Neural cell (in vitro differentiated cells): ENCODE results near the gene IMPG1.

ENCODE experiments used
- EP300 ChIP-seq: fragments of 450-650 bp; conservative IDR thresholded peaks from 2 replicates; pipeline ENCODE4 v1.6.1; 2014; ENCODE audit warnings: antibody characterized with exemption, mild to moderate bottlenecking, moderate library complexity; ENCODE audit not compliant: poor library complexity, severe bottlenecking
- TF ChIP-seq, protein P1 (sequence below): fragments of 450-650 bp; IDR thresholded peaks from 2 replicates; pipeline ENCODE4 v1.5.1; 2014; ENCODE audit warnings: antibody characterized with exemption, mild to moderate bottlenecking, moderate library complexity; ENCODE audit not compliant: poor library complexity, severe bottlenecking

DNA sequence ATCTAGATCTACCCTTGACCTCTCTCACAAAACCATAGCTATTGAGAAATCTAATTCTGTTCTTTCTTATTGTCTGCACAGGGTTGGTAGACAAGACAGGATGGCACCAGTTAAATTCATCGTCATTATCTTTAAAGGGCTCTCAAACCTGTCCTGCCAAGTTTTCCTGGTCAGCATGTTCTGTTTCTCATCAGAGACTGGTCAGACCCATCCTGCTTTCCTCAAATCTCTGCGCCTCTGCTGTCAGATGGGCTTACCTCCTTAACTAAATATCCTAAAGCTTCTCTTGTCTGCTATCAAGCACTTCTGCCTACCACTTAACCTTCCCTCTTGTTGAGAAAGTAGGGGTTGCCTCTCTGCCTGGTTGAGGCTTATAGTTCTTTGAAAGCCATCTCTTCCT, 198.2 kb downstream of the IMPG1 start:
- TF ChIP-seq, protein P1, sequence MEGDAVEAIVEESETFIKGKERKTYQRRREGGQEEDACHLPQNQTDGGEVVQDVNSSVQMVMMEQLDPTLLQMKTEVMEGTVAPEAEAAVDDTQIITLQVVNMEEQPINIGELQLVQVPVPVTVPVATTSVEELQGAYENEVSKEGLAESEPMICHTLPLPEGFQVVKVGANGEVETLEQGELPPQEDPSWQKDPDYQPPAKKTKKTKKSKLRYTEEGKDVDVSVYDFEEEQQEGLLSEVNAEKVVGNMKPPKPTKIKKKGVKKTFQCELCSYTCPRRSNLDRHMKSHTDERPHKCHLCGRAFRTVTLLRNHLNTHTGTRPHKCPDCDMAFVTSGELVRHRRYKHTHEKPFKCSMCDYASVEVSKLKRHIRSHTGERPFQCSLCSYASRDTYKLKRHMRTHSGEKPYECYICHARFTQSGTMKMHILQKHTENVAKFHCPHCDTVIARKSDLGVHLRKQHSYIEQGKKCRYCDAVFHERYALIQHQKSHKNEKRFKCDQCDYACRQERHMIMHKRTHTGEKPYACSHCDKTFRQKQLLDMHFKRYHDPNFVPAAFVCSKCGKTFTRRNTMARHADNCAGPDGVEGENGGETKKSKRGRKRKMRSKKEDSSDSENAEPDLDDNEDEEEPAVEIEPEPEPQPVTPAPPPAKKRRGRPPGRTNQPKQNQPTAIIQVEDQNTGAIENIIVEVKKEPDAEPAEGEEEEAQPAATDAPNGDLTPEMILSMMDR = no peak
- TF ChIP-seq EP300 = no peak
